Transverse colon (tissue), 3 donors: ENCODE results near the gene CDKAL1.

Source experiments
- CTCF ChIP-seq, 5 experiments: fragments of 200-600 bp in 3 of 5; fragments of 450-650 bp in 2 of 5; sonication (generic) in 3 of 5; IDR thresholded peaks; 1 replicate in 2 of 5; 2 replicates in 3 of 5; pipeline ENCODE4 v1.5.1; 2016 to 2017; ENCODE audit warnings: antibody characterized with exemption in 5 of 5, inconsistent platforms in 3 of 5, mild to moderate bottlenecking in 2 of 5, moderate library complexity in 1 of 5
- EP300 ChIP-seq: sonication (generic); formaldehyde crosslinking; IDR thresholded peaks from one replicate; pipeline ENCODE4 v1.6.1; 2017; ENCODE audit warnings: antibody characterized with exemption, low read depth

DNA sequence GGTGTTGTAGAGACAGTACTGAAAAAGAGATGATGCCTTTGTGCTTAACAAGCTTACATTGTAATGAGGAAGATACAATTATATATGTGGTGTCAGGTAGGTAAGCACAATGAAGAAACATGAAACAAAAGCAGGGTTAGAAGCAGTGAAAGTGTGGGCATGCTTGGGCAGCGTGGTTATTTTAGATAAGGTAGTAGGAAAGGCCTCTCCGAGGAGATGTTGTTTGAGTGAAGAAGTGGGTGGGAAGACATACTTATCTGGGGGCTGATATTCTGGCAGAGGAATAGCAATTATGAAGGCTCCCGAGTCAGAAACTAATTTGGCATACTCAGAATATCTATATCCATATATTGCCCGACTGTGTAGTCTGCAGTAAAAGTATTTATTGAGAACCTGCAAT is 4.7 kb downstream of the CDKAL1 start:
- TF ChIP-seq CTCF (IDR thresholded peaks at IDR 0.05) (no peak), EP300 (no peak)
